Tibial nerve (tissue), 4 donors: ENCODE data around the gene MYOM3.

Experiments
- EP300 ChIP-seq, 2 donors: sonication (generic); formaldehyde crosslinking; IDR thresholded peaks; one replicate each; pipeline ENCODE4 v1.6.1; 2017; ENCODE audit warnings: antibody characterized with exemption in 2 of 2, mild to moderate bottlenecking in 1 of 2
- POLR2A ChIP-seq, 2 donors: fragments of 450-650 bp; IDR thresholded peaks; one replicate each; pipeline ENCODE4 v1.6.1; 2017; ENCODE audit warnings: antibody characterized with exemption in 2 of 2, mild to moderate bottlenecking in 2 of 2, moderate library complexity in 2 of 2
- TF ChIP-seq, protein P1 (sequence below), 5 experiments: fragments of 200-600 bp in 3 of 5; fragments of 450-650 bp in 2 of 5; sonication (generic) in 3 of 5; IDR thresholded peaks; one replicate each; pipeline ENCODE4 v1.5.1; 2016 to 2019; ENCODE audit warnings: antibody characterized with exemption in 5 of 5, mild to moderate bottlenecking in 3 of 5, moderate library complexity in 2 of 5

DNA sequence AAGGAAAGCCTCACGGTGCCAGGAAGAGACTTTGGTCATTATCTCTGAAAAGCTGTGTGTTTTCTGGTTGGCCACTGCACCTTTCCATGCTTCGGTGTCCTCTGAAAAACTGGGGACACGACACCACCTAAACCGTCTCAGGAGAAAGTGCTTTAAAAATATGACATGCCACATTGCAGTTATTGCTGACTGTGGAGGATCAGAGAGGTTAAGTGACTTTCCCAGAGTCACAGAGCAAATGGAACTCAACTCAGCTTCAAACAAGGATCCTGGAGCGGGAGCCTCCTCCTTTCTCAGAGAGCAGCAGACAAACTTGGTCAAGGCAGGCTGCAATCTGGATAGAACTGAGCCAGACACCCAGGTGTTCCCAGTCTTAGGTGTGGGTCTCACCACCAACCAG, 13.8 kb downstream of the MYOM3 start:
- TF ChIP-seq, protein P1, sequence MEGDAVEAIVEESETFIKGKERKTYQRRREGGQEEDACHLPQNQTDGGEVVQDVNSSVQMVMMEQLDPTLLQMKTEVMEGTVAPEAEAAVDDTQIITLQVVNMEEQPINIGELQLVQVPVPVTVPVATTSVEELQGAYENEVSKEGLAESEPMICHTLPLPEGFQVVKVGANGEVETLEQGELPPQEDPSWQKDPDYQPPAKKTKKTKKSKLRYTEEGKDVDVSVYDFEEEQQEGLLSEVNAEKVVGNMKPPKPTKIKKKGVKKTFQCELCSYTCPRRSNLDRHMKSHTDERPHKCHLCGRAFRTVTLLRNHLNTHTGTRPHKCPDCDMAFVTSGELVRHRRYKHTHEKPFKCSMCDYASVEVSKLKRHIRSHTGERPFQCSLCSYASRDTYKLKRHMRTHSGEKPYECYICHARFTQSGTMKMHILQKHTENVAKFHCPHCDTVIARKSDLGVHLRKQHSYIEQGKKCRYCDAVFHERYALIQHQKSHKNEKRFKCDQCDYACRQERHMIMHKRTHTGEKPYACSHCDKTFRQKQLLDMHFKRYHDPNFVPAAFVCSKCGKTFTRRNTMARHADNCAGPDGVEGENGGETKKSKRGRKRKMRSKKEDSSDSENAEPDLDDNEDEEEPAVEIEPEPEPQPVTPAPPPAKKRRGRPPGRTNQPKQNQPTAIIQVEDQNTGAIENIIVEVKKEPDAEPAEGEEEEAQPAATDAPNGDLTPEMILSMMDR (IDR thresholded peaks at IDR 0.05), result no peak
- TF ChIP-seq POLR2A (IDR thresholded peaks at IDR 0.05), result no peak
- no peak for TF ChIP-seq EP300 (IDR thresholded peaks at IDR 0.05)
